Activated CD8-positive, alpha-beta memory T cell treated with anti-CD3 and anti-CD28 coated beads, Interleukin-2, amount 50 U/mL, for 4 hours (primary cell): ENCODE data around the gene LAMTOR1.

Experiments
- DNase-seq: peaks from one replicate; pipeline ENCODE4 v3.0.0-alpha.2; 2020

The LAMTOR1 gene

GRCh38 chr11:72080326-72081183, 22.5 kb downstream of the LAMTOR1 start, which contains the start of the genes LRRC51 and NUMA1:
TSS of gene LRRC51 (plus strand) at chr11:72080850. CDS start at chr11:72089084, 8,234 bp downstream.
TSS of gene NUMA1 (minus strand) at chr11:72080542. CDS start at chr11:72035943, 44,599 bp downstream.
- DNase-seq: peak; percentile 99

- no peak for DNase-seq
These were observed 23.2 kb downstream of the LAMTOR1 start for GRCh38 chr11:72079819-72080325.

GRCh38 chr11:72078477-72078876, 24.6 kb downstream of the LAMTOR1 start:
- no peak for DNase-seq

- DNase-seq: no peak
These were observed 27.3 kb downstream of the LAMTOR1 start for GRCh38 chr11:72075756-72076155.

- no peak for DNase-seq
These were observed 28.0 kb downstream of the LAMTOR1 start for GRCh38 chr11:72075109-72075508.

- DNase-seq: no peak
These were observed 30.7 kb downstream of the LAMTOR1 start for GRCh38 chr11:72072348-72072747.

- no peak for DNase-seq
These were observed 32.6 kb downstream of the LAMTOR1 start for GRCh38 chr11:72070491-72070890.

- DNase-seq: no peak
These were observed 33.3 kb downstream of the LAMTOR1 start for GRCh38 chr11:72069787-72070251.

- no peak for DNase-seq
These were observed 33.9 kb downstream of the LAMTOR1 start for GRCh38 chr11:72069200-72069599.

GRCh38 chr11:72067676-72068075, 35.4 kb downstream of the LAMTOR1 start:
- no peak for DNase-seq

- DNase-seq: no peak
These were observed 35.8 kb downstream of the LAMTOR1 start for GRCh38 chr11:72067266-72067665.

GRCh38 chr11:72066855-72067254, 36.2 kb downstream of the LAMTOR1 start:
- DNase-seq: no peak

- DNase-seq: no peak
These were observed 41.2 kb downstream of the LAMTOR1 start for GRCh38 chr11:72061739-72062396.

GRCh38 chr11:72058416-72059034, 44.6 kb downstream of the LAMTOR1 start:
- no peak for DNase-seq

GRCh38 chr11:72048766-72049460, 54.2 kb downstream of the LAMTOR1 start:
- no peak for DNase-seq
